GM19328 (cell line): ENCODE measurements around the gene GABRA6.
A peak's percentile ranks its signal among the peaks of the same experiment; 100 is the strongest.
"Not testable (repeated sequence)": the region's sequence is repeated elsewhere in the genome, so short reads cannot be mapped to it uniquely, and the experiment has no call there.

Source experiments
- ATAC-seq: cut with Tn5 transposase; IDR thresholded peaks from one replicate; pipeline ENCODE4 v1.9.1; 2021; ENCODE audit warnings: mild to moderate bottlenecking, moderate library complexity; ENCODE audit not compliant: unreplicated experiment

Gene GABRA6

DNA sequence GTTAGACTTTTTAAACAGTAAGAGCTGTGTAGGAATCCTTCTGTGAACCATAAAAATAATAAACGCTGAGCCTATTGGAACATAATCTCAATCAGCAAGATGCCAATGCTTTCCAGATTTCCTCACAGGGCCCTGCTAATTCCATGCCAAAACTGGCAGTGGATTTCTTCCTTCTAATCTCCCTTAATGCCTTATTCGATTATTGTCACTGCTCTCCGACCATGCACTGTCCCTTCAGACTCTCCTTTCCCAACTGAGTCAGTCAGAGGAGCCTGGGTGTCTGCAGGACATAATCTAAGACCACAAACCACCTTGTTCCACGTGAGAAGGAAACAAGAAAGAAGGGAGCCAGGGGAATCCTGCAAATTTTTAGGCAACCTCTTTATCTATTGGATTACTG is at the start of gene GABRA6:
Gene GABRA6, plus strand, starts transcription at position 261 of the 400 bp plus-strand sequence. CDS start 269 bp downstream, outside the sequence.
- ATAC-seq: no peak

DNA sequence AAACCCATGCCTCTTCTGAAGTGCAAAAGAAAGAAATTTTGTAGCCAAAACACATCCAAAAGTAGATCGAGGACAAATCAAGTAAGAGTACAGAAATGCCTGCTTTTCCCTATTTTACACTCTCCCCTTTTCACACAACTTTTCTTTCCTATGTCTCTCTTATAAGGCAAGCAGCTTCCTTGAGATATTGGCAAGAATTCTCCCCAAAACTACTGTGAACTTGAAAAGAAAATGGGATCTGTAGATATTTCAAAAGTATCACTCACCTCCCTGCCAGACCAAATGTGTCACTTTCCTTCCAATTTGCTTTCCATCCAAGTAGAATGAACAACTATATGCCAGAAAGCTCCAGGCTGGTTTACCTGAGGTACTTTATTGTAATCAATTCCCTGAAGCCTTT is 47.9 kb upstream of the GABRA6 start:
- no peak for ATAC-seq

DNA sequence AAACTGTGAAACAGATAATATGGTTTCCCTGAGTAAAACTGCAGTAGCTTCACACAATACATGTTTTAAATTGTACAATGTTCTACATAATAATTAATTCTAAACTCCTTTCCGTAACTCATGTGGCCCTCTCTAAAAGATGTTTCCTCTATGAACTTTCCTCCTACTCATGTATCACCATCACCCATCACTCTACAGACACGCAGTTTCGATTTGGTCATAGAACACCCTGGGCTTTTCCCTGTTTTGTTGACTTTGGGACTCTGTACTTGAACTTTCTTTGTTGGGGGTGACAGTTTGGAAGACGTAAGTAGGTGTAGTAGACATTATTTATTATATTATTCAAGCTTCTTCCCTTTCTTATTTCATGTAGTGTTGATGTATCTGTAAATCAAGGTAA is 44.1 kb upstream of the GABRA6 start:
- no peak for ATAC-seq

GRCh38 chr5:161645264-161645663 is 40.3 kb upstream of the GABRA6 start:
- no peak for ATAC-seq

GRCh38 chr5:161651926-161652325 is 33.6 kb upstream of the GABRA6 start:
- not testable (repeated sequence) for ATAC-seq

GRCh38 chr5:161660806-161661205 is 24.7 kb upstream of the GABRA6 start:
- no peak for ATAC-seq

GRCh38 chr5:161663431-161663830 is 22.1 kb upstream of the GABRA6 start:
- ATAC-seq: no peak

DNA sequence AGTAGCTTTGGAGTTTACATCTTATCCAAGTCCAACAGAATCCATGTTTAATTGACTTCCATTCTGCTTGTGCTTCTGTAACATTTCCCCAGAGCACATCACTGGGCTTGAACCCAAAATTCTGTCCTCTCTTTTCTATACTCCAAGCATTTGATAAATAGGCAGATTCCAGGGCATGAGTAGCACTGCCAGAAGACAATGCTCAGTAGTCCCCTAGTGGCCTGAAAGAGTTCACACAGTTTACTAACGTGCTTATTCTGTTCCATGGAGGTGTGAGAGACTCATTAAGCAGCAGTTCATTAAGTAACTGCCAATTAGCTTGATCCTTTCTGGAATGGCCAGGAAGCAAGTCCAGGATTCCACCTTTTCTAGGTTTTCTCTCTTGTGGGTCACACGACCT is 9.4 kb upstream of the GABRA6 start:
- peak; percentile 96 for ATAC-seq

- no peak for ATAC-seq
Measured at GRCh38 chr5:161686149-161686548, 628 bp downstream of the GABRA6 start.

GRCh38 chr5:161686881-161687280 is 1.4 kb downstream of the GABRA6 start:
- ATAC-seq: no peak

GRCh38 chr5:161687316-161687715 is 1.8 kb downstream of the GABRA6 start:
- ATAC-seq: no peak

- no peak for ATAC-seq
Measured at GRCh38 chr5:161691911-161692310, 6.4 kb downstream of the GABRA6 start.

GRCh38 chr5:161697001-161697400 is 11.5 kb downstream of the GABRA6 start:
- ATAC-seq: no peak

GRCh38 chr5:161700065-161700464 is 14.5 kb downstream of the GABRA6 start:
- ATAC-seq: no peak

DNA sequence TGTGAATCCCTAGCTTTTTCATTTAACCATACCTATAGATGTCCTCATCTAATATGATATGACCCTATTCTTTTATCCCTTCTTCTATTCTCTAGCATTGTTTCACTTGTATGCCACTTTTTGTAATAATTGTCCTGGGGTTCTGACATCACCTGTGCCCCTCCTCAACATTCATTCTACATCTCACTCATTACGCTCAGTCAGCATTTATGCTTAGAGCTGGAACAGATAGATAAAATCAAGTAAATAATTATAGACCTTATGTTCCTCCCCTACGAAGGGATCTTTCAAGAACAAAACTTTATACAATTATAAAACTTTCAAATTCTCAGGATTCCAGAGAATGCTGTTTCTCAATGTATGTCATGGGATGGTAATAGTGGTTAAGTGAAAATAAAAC is 18.0 kb downstream of the GABRA6 start:
- ATAC-seq: no peak

DNA sequence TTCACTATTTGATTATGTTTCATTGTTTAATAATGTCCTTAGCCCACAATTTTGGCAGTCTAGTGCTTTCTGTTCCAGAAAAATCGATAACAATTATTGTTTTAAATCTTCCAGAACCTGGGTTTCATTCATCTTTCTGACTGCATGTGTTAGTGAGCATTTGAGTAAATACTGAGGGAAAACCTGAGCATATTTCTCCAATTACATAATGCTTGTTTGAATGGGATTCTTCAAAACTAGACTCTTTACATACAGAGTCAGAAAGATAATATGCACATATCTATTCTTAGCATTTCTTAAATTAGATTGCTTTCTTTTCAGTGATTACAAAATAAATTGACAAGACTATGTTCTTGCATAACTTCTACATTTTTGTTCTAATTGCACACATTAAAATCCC is 21.9 kb downstream of the GABRA6 start:
- no peak for ATAC-seq

DNA sequence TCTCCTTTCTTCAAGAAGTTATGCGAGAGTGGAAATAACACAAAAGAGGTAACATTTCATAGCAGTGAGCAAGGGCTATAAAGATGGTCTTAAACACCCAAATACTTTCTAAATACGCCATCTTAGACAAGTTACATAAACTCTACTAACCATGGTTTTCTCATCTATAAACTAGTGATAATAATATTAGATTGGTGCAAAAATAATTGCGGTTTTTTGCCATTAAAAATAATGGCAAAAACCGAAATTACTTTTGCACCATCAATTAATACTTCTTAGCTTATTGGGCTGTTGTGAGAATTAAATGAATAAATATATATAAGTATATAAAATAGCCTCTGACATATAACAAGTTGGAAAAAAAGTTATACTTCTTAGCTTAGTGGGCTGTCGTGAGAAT is 23.7 kb downstream of the GABRA6 start:
- ATAC-seq: no peak

DNA sequence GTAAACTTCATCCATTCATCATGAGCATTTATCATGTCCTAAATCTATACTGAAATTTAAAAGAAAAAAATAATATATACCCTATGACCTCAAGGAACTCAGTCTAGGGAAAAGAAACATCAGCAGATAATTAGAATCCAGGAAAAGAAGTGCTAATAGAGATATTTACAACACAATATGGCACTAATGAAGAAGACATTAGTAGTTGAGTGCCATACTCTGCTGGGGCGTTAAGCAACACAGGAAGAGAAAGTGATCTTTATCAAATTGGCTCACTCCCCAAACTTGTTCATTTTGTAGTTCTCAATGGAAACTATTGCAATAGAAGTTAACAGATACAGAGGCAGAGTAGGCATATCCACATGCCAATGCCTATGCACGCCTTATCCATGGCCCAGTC is 27.5 kb downstream of the GABRA6 start:
- no peak for ATAC-seq

DNA sequence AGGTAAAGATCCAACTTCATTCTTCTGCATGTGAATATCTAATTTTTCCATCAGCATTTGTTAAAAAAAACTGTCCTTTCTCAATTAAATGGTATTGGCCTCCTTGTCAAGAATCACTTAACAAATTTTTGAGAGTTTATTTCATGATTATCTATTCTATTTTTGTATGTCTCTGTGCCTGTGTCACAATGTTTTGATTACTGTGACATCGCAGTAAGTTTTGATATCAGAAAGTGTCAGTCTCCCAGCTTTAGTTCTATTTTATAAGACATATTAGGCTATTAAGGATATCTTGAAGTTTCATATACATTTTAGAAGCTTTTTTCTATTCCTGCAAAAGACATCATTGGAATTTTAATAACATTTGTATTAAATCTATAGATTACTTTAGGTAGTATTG is 33.6 kb downstream of the GABRA6 start:
- ATAC-seq: no peak

DNA sequence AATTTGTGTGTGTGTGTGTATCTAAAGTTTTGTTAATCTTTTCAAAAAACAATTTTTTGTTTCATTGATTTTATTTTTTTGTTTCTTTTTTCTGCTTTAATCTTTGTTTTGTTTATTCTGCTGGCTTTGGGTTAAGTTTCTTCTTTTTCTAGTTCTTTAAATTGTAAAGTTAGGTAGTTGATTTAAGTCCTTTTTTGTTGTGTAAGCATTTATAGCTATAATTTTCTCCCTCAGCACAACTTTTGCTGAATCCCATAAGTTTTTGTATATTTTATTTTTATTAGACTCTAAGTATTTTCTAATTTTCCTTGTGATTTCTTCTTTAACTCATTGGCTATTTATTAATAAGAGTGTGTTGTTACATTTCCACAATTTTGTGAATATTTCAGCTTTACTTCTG is 34.9 kb downstream of the GABRA6 start:
- ATAC-seq: no peak

DNA sequence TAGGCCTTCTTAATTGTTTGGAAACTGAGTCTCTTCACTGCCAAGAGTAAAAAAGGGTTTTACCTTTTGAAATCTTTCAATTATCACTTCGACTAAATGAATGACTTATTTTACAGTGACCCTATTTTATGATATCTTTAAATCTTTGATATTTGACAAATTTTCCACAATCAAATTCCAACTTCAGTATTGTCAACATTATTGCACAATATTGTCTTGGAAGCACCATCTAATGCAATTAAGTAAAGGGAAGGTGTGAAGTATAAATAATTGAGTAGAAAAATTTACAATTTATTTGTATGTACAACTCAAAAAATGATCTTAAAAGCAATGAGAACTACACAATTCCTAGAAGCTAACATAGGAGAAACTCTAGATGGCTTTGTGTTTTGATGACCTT is 49.2 kb downstream of the GABRA6 start:
- no peak for ATAC-seq

GRCh38 chr5:161740433-161740832 is 54.9 kb downstream of the GABRA6 start:
- ATAC-seq: no peak

DNA sequence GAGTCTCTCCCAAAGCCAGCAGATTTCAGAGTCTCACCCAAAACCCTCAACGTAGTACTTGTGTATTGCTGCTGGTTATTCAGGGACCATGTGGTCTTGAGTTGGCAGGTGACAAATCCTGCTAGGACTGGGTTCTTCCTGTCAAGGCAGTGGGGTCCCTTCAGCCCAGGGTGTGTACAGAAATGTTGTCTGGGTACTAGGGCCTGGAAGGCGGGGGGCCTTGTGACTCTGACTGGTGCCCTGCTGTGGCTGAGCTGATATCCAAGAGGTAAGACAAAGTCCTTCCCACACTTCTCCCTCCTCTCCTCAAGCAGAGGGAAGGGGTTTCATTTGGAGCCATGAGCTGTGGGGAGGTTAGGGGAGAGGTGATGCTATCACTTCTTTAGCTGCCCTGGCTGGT is 58.8 kb downstream of the GABRA6 start:
- ATAC-seq: no peak

GRCh38 chr5:161745392-161745791 is 59.9 kb downstream of the GABRA6 start:
- ATAC-seq: no peak
